GM21381 (cell line): ENCODE data around the gene ASAP3.

Experiments
- ATAC-seq: cut with Tn5 transposase; IDR thresholded peaks from one replicate; pipeline ENCODE4 v1.9.1; 2021; ENCODE audit warnings: mild to moderate bottlenecking, moderate library complexity; ENCODE audit not compliant: unreplicated experiment

The ASAP3 gene

GRCh38 chr1:23425193-23425494 is 58.8 kb downstream of the ASAP3 start:
- ATAC-seq: no peak

- no peak for ATAC-seq
Measured at GRCh38 chr1:23424293-23425192, 59.4 kb downstream of the ASAP3 start, which contains the start of gene TCEA3. TCEA3 (minus strand) TSS chr1:23424748; CDS start chr1:23424633, 115 bp downstream.

GRCh38 chr1:23423415-23424292 is 60.3 kb downstream of the ASAP3 start:
- no peak for ATAC-seq

- no peak for ATAC-seq
Measured at GRCh38 chr1:23422941-23423340, 61.0 kb downstream of the ASAP3 start.

- ATAC-seq: no peak
Measured at GRCh38 chr1:23422241-23422877, 61.6 kb downstream of the ASAP3 start.

- no peak for ATAC-seq
Measured at GRCh38 chr1:23421753-23422240, 62.2 kb downstream of the ASAP3 start.

GRCh38 chr1:23421343-23421742 is 62.6 kb downstream of the ASAP3 start:
- no peak for ATAC-seq

- ATAC-seq: no peak
Measured at GRCh38 chr1:23420778-23421177, 63.2 kb downstream of the ASAP3 start.

GRCh38 chr1:23419180-23419579 is 64.8 kb downstream of the ASAP3 start:
- ATAC-seq: no peak

GRCh38 chr1:23417570-23417969 is 66.4 kb downstream of the ASAP3 start:
- no peak for ATAC-seq

GRCh38 chr1:23416964-23417363 is 67.0 kb downstream of the ASAP3 start:
- no peak for ATAC-seq

- ATAC-seq: no peak
Measured at GRCh38 chr1:23408797-23409290, 75.1 kb downstream of the ASAP3 start.

GRCh38 chr1:23407016-23407630 is 76.9 kb downstream of the ASAP3 start:
- ATAC-seq: no peak

GRCh38 chr1:23405946-23406345 is 78.0 kb downstream of the ASAP3 start:
- ATAC-seq: no peak

- ATAC-seq: no peak
Measured at GRCh38 chr1:23403735-23404486, 80.1 kb downstream of the ASAP3 start.

GRCh38 chr1:23403355-23403734 is 80.6 kb downstream of the ASAP3 start:
- ATAC-seq: no peak

- no peak for ATAC-seq
Measured at GRCh38 chr1:23403038-23403336, 81.0 kb downstream of the ASAP3 start.

GRCh38 chr1:23402286-23403037 is 81.5 kb downstream of the ASAP3 start:
- no peak for ATAC-seq

GRCh38 chr1:23401313-23401712 is 82.7 kb downstream of the ASAP3 start:
- ATAC-seq: no peak
